ENCODE measurements around the gene RNF128. TPM values are rescaled to one million over a fixed set of nuclear protein-coding genes. Genes with fewer than 3 reads are reported as not detected.
"Not testable (repeated sequence)": the region's sequence is repeated elsewhere in the genome, so short reads cannot be mapped to it uniquely, and the experiment has no call there.

Gene RNF128
- polyA plus RNA-seq, 2 donors = 2.6 to 3.3 TPM

DNA sequence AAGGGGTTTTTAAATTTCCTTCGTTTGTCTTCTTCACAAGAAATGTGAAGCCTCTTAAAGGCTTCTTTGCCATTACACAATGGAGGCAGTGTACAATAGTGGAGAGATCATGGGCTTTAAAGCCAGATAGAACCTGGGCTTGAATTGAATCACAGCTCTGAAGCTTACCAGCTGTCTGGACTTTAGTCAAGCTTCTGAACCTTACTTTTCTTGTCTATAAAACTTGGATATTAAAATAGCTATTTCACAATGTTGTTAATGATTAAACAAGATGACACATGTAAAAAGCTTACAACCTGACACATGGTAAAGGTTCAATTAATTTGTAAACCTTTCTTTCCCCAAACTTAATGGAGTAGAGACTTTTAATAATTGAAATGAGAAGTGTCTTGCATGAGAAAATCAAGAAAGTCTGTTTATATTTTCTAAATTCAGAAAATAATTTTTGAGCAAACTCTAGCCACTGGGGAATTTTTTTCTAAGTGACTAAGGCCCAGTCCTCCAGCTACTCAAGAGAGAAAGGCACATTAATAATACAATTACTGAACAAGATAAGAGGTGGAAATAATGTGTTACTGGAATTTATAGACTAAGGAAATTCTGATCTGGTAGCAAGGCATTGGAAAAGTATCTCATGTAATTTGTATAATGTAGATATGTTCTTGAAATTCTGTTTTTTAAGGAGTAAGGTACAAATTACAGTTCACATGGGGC lies 54.3 kb downstream of the RNF128 start:
- H3K27ac ChIP-seq (ENCODE audit: low read depth in 2 of 2, low read length in 1 of 2) = no peak overlapping the region
- H3K4me3 ChIP-seq (ENCODE audit: low read depth in 1 of 2, low read length in 2 of 2) = no peak overlapping the region
- H3K36me3 ChIP-seq (ENCODE audit: control insufficient read depth in 2 of 2, insufficient read depth in 2 of 2, low read length in 1 of 2) = no peaks in the 10 kb centered on the region
- H3K4me1 ChIP-seq (ENCODE audit: control insufficient read depth in 2 of 2, insufficient read depth in 2 of 2, low read length in 1 of 2) = no peaks in the 10 kb centered on the region
- H3K9me3 ChIP-seq (ENCODE audit: control insufficient read depth in 2 of 2, insufficient read depth in 1 of 2, low read depth in 1 of 2, low read length in 1 of 2) = no peaks in the 10 kb centered on the region
- WGBS, 2 donors = 13 to 43% methylated on average over 1 of the region's 1 CpG
- H3K27me3 ChIP-seq (ENCODE audit: control insufficient read depth in 1 of 2, insufficient read depth in 2 of 2, low read length in 2 of 2) = no peaks in the 10 kb centered on the region

DNA sequence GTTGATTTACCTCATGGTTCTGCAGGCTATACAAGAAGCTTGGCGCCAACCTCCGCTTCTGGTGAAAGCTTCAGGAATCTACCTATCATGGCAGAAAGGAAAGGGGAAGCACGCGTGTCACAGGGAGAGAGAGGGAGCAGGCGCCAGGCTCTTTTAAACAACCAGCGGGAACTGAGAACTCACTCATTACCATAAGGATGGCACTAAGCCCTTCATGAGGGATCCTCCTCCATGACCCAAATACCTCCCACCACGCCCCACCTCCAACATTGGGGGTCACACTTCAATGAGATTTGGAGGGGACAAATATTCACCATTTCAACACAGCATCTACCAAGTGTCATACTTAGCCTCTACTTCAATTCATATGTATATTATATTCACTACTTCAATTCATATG lies 57.2 kb downstream of the RNF128 start:
- no peaks in the 10 kb centered on the region for H3K27me3 ChIP-seq (ENCODE audit: control insufficient read depth in 1 of 2, insufficient read depth in 2 of 2, low read length in 2 of 2)
- H3K4me3 ChIP-seq (ENCODE audit: low read depth in 1 of 2, low read length in 2 of 2) = no peak overlapping the region
- no peak overlapping the region for H3K27ac ChIP-seq (ENCODE audit: low read depth in 2 of 2, low read length in 1 of 2)
- no peaks in the 10 kb centered on the region for H3K36me3 ChIP-seq (ENCODE audit: control insufficient read depth in 2 of 2, insufficient read depth in 2 of 2, low read length in 1 of 2)
- WGBS, 2 donors = 56 to 67% methylated on average over 7 of the region's 7 CpGs
- H3K9me3 ChIP-seq (ENCODE audit: control insufficient read depth in 2 of 2, insufficient read depth in 1 of 2, low read depth in 1 of 2, low read length in 1 of 2) = no peaks in the 10 kb centered on the region
- no peaks in the 10 kb centered on the region for H3K4me1 ChIP-seq (ENCODE audit: control insufficient read depth in 2 of 2, insufficient read depth in 2 of 2, low read length in 1 of 2)

DNA sequence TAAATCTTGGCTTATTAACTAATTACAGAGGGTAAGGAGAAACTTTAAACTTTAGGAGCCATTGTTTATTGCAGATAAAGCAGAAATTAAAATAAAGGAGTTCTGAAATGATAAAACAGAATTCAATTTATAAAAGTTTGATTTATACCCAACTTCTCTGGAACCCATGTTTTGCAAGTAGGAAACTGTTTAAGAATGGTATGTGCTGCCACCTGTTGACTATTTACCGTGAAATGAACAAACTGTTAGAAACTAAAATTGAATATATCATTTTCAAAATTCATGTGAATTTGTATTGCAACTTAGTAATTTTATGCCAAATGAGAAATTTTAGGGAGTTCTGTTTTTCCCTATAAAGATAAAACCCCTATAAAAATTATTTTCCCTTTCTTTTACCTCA lies 65.0 kb downstream of the RNF128 start:
- Histone ChIP-seq H3K4me1 (ENCODE audit: control insufficient read depth in 2 of 2, insufficient read depth in 2 of 2, low read length in 1 of 2) (no peaks in the 10 kb centered on the region), H3K9me3 (ENCODE audit: control insufficient read depth in 2 of 2, insufficient read depth in 1 of 2, low read depth in 1 of 2, low read length in 1 of 2) (no peaks in the 10 kb centered on the region), H3K27me3 (ENCODE audit: control insufficient read depth in 1 of 2, insufficient read depth in 2 of 2, low read length in 2 of 2) (no peaks in the 10 kb centered on the region), H3K36me3 (ENCODE audit: control insufficient read depth in 2 of 2, insufficient read depth in 2 of 2, low read length in 1 of 2) (no peaks in the 10 kb centered on the region), H3K27ac (ENCODE audit: low read depth in 2 of 2, low read length in 1 of 2) (no peak overlapping the region), H3K4me3 (ENCODE audit: low read depth in 1 of 2, low read length in 2 of 2) (no peak overlapping the region)
- 0 to 6% methylated on average over 1 of the region's 1 CpG for WGBS, 2 donors

DNA sequence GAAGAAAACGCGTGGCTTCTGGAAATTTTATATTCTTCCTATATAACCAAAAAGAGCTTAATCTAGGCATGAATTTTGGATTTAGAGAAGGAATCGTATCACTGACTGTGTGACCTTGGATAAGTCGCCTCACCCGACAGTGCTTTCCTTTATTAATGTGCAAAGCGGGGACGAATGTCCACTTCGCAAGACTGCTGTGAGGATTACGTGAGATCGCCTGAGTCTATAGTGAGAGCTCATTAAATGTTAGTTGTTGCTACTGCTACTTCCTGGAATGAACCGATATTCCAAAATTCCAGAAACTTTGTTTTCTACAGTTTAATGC lies 75.5 kb downstream of the RNF128 start:
- no peak overlapping the region for H3K27ac ChIP-seq (ENCODE audit: low read depth in 2 of 2, low read length in 1 of 2)
- H3K36me3 ChIP-seq (ENCODE audit: control insufficient read depth in 2 of 2, insufficient read depth in 2 of 2, low read length in 1 of 2) = no peaks in the 10 kb centered on the region
- 3 to 27% methylated on average over 11 of the region's 11 CpGs for WGBS, 2 donors
- peak overlapping the region; percentile 64 to 68 for H3K4me3 ChIP-seq (ENCODE audit: low read depth in 1 of 2, low read length in 2 of 2)
- H3K9me3 ChIP-seq (ENCODE audit: control insufficient read depth in 2 of 2, insufficient read depth in 1 of 2, low read depth in 1 of 2, low read length in 1 of 2) = peaks cover 0 to 3% of the 10 kb centered on the region in 2 donors
- no peaks in the 10 kb centered on the region for H3K27me3 ChIP-seq (ENCODE audit: control insufficient read depth in 1 of 2, insufficient read depth in 2 of 2, low read length in 2 of 2)
- no peaks in the 10 kb centered on the region for H3K4me1 ChIP-seq (ENCODE audit: control insufficient read depth in 2 of 2, insufficient read depth in 2 of 2, low read length in 1 of 2)

DNA sequence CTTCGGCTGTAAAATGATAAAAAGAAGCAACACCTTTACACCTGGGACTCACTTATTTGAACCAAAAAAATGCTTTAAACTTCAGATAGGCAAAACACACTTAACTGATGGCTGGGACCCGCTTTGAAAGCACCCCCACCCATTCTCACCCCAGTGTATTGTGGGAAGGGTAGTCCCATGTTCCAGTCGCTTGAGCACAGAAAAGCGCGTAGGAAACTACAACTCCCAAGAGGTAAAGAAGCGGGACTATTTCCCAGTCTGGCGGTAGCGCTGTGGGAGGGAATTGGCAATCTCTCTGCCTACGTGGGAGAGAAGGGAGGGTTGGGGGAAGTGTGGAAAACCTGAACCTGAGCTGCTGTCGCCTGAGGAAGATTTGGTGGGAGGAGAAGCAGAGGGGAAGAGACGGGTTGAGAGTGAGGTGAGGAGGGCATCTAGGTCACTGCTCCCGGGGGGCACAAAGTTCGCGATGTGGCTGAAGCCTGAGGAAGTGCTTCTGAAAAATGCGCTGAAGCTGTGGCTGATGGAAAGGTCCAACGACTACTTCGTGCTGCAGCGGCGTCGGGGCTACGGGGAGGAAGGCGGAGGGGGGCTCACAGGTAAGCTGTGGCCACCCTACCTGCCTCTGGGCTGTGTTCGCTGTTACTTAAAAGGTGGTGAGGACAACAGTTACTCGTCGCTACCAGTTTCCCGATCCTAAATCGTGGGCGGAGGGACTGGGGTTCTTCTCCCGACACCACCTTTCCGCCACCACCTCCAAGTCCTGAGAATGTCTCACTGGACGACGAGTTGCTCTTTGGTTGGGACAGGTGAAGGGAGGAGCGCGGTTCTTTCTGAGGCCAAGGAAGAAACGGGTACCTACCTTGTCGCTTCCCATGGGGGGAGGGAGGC lies 76.1 kb downstream of the RNF128 start, which contains the start of gene TBC1D8B:
Gene TBC1D8B (plus strand): TSS at position 286 of the 888 bp plus-strand sequence. CDS start 181 bp downstream, at position 467.
- no peaks in the 10 kb centered on the region for H3K4me1 ChIP-seq (ENCODE audit: control insufficient read depth in 2 of 2, insufficient read depth in 2 of 2, low read length in 1 of 2)
- peaks cover 0 to 3% of the 10 kb centered on the region in 2 donors for H3K9me3 ChIP-seq (ENCODE audit: control insufficient read depth in 2 of 2, insufficient read depth in 1 of 2, low read depth in 1 of 2, low read length in 1 of 2)
- peak within 1 kb of the TSS; percentile 64 to 68 for H3K4me3 ChIP-seq (ENCODE audit: low read depth in 1 of 2, low read length in 2 of 2)
- no peaks in the 10 kb centered on the region for H3K27me3 ChIP-seq (ENCODE audit: control insufficient read depth in 1 of 2, insufficient read depth in 2 of 2, low read length in 2 of 2)
- no peaks in the 10 kb centered on the region for H3K36me3 ChIP-seq (ENCODE audit: control insufficient read depth in 2 of 2, insufficient read depth in 2 of 2, low read length in 1 of 2)
- H3K27ac ChIP-seq (ENCODE audit: low read depth in 2 of 2, low read length in 1 of 2) = peak within 1 kb of the TSS; percentile 44 to 47
- WGBS, 2 donors = 1 to 24% methylated on average over 36 of the region's 36 CpGs

DNA sequence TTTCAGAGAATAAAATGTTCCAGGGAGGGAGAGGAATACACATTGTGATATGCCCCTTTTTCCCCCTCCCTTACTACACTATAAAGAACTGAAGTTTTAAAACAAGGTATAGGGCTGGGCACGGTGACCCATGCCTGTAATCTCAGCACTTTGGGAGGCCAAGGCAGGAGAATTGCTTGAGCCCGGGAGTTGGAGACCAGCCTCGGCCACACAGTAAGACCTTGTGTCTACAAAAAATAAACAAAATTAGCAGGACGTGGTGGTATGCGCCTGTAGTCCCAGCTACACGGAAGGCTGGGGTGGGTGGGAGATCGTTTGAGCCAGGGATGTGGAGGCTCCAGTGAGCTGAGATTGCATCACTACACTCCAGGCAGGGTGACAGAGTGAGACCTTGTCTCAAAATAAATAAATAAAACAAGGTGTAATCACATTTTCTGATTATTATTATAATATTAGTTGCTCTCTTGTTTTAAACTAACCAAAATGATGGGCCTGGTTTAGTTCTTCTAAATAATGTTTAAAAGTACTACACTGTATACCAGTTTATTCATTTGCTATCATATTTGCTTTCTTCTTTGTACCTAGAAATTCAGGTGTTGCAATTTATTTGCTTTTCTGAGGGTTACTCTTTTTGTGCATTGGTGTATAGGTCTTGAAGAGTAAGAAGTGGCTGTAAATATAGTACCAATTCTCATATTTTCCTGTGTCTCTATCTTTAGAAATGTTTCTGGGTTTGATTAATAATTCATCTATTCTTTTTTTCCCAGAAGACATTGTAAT lies 84.8 kb downstream of the RNF128 start:
- H3K4me1 ChIP-seq (ENCODE audit: control insufficient read depth in 2 of 2, insufficient read depth in 2 of 2, low read length in 1 of 2) = no peaks in the 10 kb centered on the region
- no peaks in the 10 kb centered on the region for H3K36me3 ChIP-seq (ENCODE audit: control insufficient read depth in 2 of 2, insufficient read depth in 2 of 2, low read length in 1 of 2)
- no peaks in the 10 kb centered on the region for H3K9me3 ChIP-seq (ENCODE audit: control insufficient read depth in 2 of 2, insufficient read depth in 1 of 2, low read depth in 1 of 2, low read length in 1 of 2)
- H3K27ac ChIP-seq (ENCODE audit: low read depth in 2 of 2, low read length in 1 of 2) = no peak overlapping the region
- WGBS, 2 donors = 70 to 78% methylated on average over 7 of the region's 7 CpGs
- H3K4me3 ChIP-seq (ENCODE audit: low read depth in 1 of 2, low read length in 2 of 2) = no peak overlapping the region
- H3K27me3 ChIP-seq (ENCODE audit: control insufficient read depth in 1 of 2, insufficient read depth in 2 of 2, low read length in 2 of 2) = no peaks in the 10 kb centered on the region

DNA sequence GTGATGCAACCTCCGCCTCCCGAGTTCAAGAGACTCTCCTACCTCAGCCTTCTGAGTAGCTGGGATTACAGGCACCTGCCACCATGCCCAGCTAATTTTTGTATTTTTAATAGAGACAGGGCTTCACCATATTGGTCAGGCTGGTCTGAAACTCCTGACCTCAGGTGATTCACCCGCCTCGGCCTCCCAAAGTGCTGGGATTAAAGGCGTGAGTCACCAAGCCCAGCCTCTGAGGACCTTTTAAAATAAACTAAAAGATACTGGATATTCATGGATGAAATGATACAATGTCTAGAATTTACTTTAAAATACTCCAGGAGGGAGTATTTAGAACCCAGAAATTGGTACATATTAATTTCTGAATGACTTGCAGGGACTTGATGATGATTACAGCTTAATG lies 86.4 kb downstream of the RNF128 start:
- not testable (repeated sequence) for H3K4me3 ChIP-seq (ENCODE audit: low read depth in 1 of 2, low read length in 2 of 2); H3K4me1 ChIP-seq (ENCODE audit: control insufficient read depth in 2 of 2, insufficient read depth in 2 of 2, low read length in 1 of 2); H3K27ac ChIP-seq (ENCODE audit: low read depth in 2 of 2, low read length in 1 of 2); H3K9me3 ChIP-seq (ENCODE audit: control insufficient read depth in 2 of 2, insufficient read depth in 1 of 2, low read depth in 1 of 2, low read length in 1 of 2); H3K27me3 ChIP-seq (ENCODE audit: control insufficient read depth in 1 of 2, insufficient read depth in 2 of 2, low read length in 2 of 2); H3K36me3 ChIP-seq (ENCODE audit: control insufficient read depth in 2 of 2, insufficient read depth in 2 of 2, low read length in 1 of 2)
- 78 to 79% methylated on average over 5 of the region's 5 CpGs for WGBS, 2 donors

DNA sequence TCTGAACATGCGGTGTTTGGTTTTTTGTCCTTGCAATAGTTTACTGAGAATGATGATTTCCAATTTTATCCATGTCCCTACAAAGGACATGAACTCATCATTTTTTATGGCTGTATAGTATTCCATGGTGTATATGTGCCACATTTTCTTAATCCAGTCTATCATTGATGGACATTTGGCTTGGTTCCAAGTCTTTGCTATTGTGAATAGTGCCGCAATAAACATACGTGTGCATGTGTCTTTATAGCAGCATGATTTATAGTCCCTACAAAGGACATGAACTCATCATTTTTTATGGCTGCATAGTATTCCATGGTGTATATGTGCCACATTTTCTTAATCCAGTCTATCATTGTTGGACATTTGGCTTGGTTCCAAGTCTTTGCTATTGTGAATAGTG lies 87.6 kb downstream of the RNF128 start:
- not testable (repeated sequence) for H3K36me3 ChIP-seq (ENCODE audit: control insufficient read depth in 2 of 2, insufficient read depth in 2 of 2, low read length in 1 of 2); H3K27ac ChIP-seq (ENCODE audit: low read depth in 2 of 2, low read length in 1 of 2); H3K27me3 ChIP-seq (ENCODE audit: control insufficient read depth in 1 of 2, insufficient read depth in 2 of 2, low read length in 2 of 2); H3K9me3 ChIP-seq (ENCODE audit: control insufficient read depth in 2 of 2, insufficient read depth in 1 of 2, low read depth in 1 of 2, low read length in 1 of 2); H3K4me1 ChIP-seq (ENCODE audit: control insufficient read depth in 2 of 2, insufficient read depth in 2 of 2, low read length in 1 of 2); H3K4me3 ChIP-seq (ENCODE audit: low read depth in 1 of 2, low read length in 2 of 2)
- WGBS, 2 donors = 92 to 98% methylated on average over 3 of the region's 3 CpGs
